Activated T-cell treated with anti-CD3 and anti-CD28 coated beads, Interleukin-2, amount 50 U/mL, for 48 hours (primary cell): ENCODE data around the gene ITGB5.

Source experiments
- DNase-seq, 2 experiments: peaks; one replicate each; pipeline ENCODE4 v3.0.0-alpha.2; 2020

Gene ITGB5

GRCh38 chr3:124781476-124782376, 105.4 kb downstream of the ITGB5 start:
- no peak for DNase-seq

GRCh38 chr3:124780761-124781475, 106.2 kb downstream of the ITGB5 start:
- no peak for DNase-seq

- no peak for DNase-seq
These were observed 106.8 kb downstream of the ITGB5 start for GRCh38 chr3:124780356-124780755.

- DNase-seq = no peak
These were observed 107.4 kb downstream of the ITGB5 start for GRCh38 chr3:124779751-124780191.

- no peak for DNase-seq
These were observed 108.0 kb downstream of the ITGB5 start for GRCh38 chr3:124779116-124779515.

GRCh38 chr3:124777762-124778470, 109.2 kb downstream of the ITGB5 start:
- no peak for DNase-seq

GRCh38 chr3:124776856-124777255, 110.3 kb downstream of the ITGB5 start:
- DNase-seq = no peak

- no peak for DNase-seq
These were observed 111.3 kb downstream of the ITGB5 start for GRCh38 chr3:124775877-124776276.

GRCh38 chr3:124774841-124775402, 112.2 kb downstream of the ITGB5 start:
- DNase-seq = no peak

- DNase-seq = no peak
These were observed 112.8 kb downstream of the ITGB5 start for GRCh38 chr3:124774327-124774718.

GRCh38 chr3:124773351-124774326, 113.5 kb downstream of the ITGB5 start:
- no peak for DNase-seq

- no peak for DNase-seq
These were observed 114.9 kb downstream of the ITGB5 start for GRCh38 chr3:124772081-124772831.

GRCh38 chr3:124771083-124771445, 116.1 kb downstream of the ITGB5 start:
- DNase-seq = no peak

GRCh38 chr3:124770336-124771082, 116.7 kb downstream of the ITGB5 start:
- no peak for DNase-seq

- no peak for DNase-seq
These were observed 117.7 kb downstream of the ITGB5 start for GRCh38 chr3:124769462-124769861.

GRCh38 chr3:124768812-124769211, 118.4 kb downstream of the ITGB5 start:
- peak; percentile 35 to 42 for DNase-seq

GRCh38 chr3:124767691-124768090, 119.5 kb downstream of the ITGB5 start:
- DNase-seq = no peak

- DNase-seq = no peak
These were observed 119.9 kb downstream of the ITGB5 start for GRCh38 chr3:124767264-124767663.

- DNase-seq = no peak
These were observed 120.8 kb downstream of the ITGB5 start for GRCh38 chr3:124766113-124767095.
